ENCODE results near the gene TMPRSS11F. TPM values are rescaled to one million over a fixed set of nuclear protein-coding genes. Genes with fewer than 3 reads are reported as not detected.

The TMPRSS11F gene
- total RNA-seq, 1 donor from 2014 or later: not detected

GRCh38 chr4:68082758-68083157, 46.9 kb downstream of the TMPRSS11F start:
- POLR2A ChIA-PET: no interaction called here
- Mint-ChIP-seq H3K27ac (no peak overlapping the region), H3K4me3 (no peak overlapping the region), H3K9me3 (peaks cover 13% of the 10 kb centered on the region), H3K4me1 (no peaks in the 10 kb centered on the region), H3K36me3 (ENCODE audit: low read depth) (no peaks in the 10 kb centered on the region), H3K27me3 (no peaks in the 10 kb centered on the region)
- CTCF ChIA-PET: no interaction called here
- TF ChIP-seq CTCF (IDR thresholded peaks at IDR 0.05): no peak
- intact Hi-C loops (cut with micrococcal nuclease): no loop called here
- DNase-seq (no peak), ATAC-seq (ENCODE audit: low read depth) (no peak)

- Mint-ChIP-seq H3K36me3 (ENCODE audit: low read depth) (no peaks in the 10 kb centered on the region), H3K9me3 (no peaks in the 10 kb centered on the region), H3K27me3 (no peaks in the 10 kb centered on the region), H3K4me3 (no peak overlapping the region), H3K27ac (no peak overlapping the region), H3K4me1 (no peaks in the 10 kb centered on the region)
- POLR2A ChIA-PET: no interaction called here
- CTCF ChIA-PET: no interaction called here
- DNase-seq (no peak), ATAC-seq (ENCODE audit: low read depth) (no peak)
- TF ChIP-seq CTCF (IDR thresholded peaks at IDR 0.05): no peak
- intact Hi-C loops (cut with micrococcal nuclease): no loop called here
These were observed 49.7 kb downstream of the TMPRSS11F start for GRCh38 chr4:68079928-68080327.

GRCh38 chr4:68077737-68078136, 51.9 kb downstream of the TMPRSS11F start:
- no peak for TF ChIP-seq CTCF (IDR thresholded peaks at IDR 0.05)
- ChIA-PET CTCF (no interaction called here), POLR2A (no interaction called here)
- DNase-seq: no peak
- intact Hi-C loops (cut with micrococcal nuclease): no loop called here
- Mint-ChIP-seq H3K4me3 (no peak overlapping the region), H3K9me3 (no peaks in the 10 kb centered on the region), H3K27me3 (no peaks in the 10 kb centered on the region), H3K36me3 (ENCODE audit: low read depth) (no peaks in the 10 kb centered on the region), H3K4me1 (no peaks in the 10 kb centered on the region), H3K27ac (no peak overlapping the region)
- ATAC-seq (ENCODE audit: low read depth): no peak

GRCh38 chr4:68077301-68077700, 52.4 kb downstream of the TMPRSS11F start:
- no peak for ATAC-seq (ENCODE audit: low read depth)
- Mint-ChIP-seq H3K27ac (no peak overlapping the region), H3K27me3 (no peaks in the 10 kb centered on the region)

GRCh38 chr4:68076194-68076593, 53.5 kb downstream of the TMPRSS11F start:
- CTCF ChIA-PET: no interaction called here
- TF ChIP-seq CTCF (IDR thresholded peaks at IDR 0.05): no peak
- ATAC-seq (ENCODE audit: low read depth): no peak
- Mint-ChIP-seq H3K4me1 (no peaks in the 10 kb centered on the region), H3K27ac (no peak overlapping the region), H3K27me3 (no peaks in the 10 kb centered on the region), H3K36me3 (ENCODE audit: low read depth) (no peaks in the 10 kb centered on the region), H3K9me3 (no peaks in the 10 kb centered on the region), H3K4me3 (no peak overlapping the region)
- DNase-seq: no peak
- POLR2A ChIA-PET: no interaction called here
- intact Hi-C loops (cut with micrococcal nuclease): no loop called here

More at GRCh38 chr4:68077301-68077700, 52.4 kb downstream of the TMPRSS11F start:
- Mint-ChIP-seq H3K9me3 (no peaks in the 10 kb centered on the region), H3K36me3 (ENCODE audit: low read depth) (no peaks in the 10 kb centered on the region), H3K4me1 (no peaks in the 10 kb centered on the region), H3K4me3 (no peak overlapping the region)
- CTCF ChIA-PET: no interaction called here
- intact Hi-C loops (cut with micrococcal nuclease): no loop called here
- DNase-seq: no peak
- POLR2A ChIA-PET: no interaction called here
- no peak for TF ChIP-seq CTCF (IDR thresholded peaks at IDR 0.05)

Data from activated B cell treated with CpG ODN at 0.5 μM for 24 hours (primary cell).